Effector memory CD4-positive, alpha-beta T cell (primary cell): ENCODE measurements around the gene LAIR1.
"Not testable (repeated sequence)": the region's sequence is repeated elsewhere in the genome, so short reads cannot be mapped to it uniquely, and the experiment has no call there.

Experiments
- DNase-seq, 3 donors: peaks; one replicate each; pipeline ENCODE4 v3.0.0-alpha.2; 2020
- H3K27ac ChIP-seq: 2 replicates; pipeline ENCODE4 v1.7.0; 2013; ENCODE audit warnings: mild to moderate bottlenecking, low read length, moderate library complexity; ENCODE audit not compliant: insufficient read depth, poor library complexity, severe bottlenecking
- H3K27me3 ChIP-seq: replicated peaks from 2 replicates; pipeline ENCODE4 v1.7.0; 2013; ENCODE audit warnings: mild to moderate bottlenecking, low read length; ENCODE audit not compliant: insufficient read depth, control insufficient read depth, poor library complexity, severe bottlenecking
- H3K36me3 ChIP-seq: 2 replicates; pipeline ENCODE4 v1.7.0; 2013; ENCODE audit warnings: mild to moderate bottlenecking, low read length, moderate library complexity; ENCODE audit not compliant: control insufficient read depth, insufficient read depth
- H3K4me1 ChIP-seq: 2 replicates; pipeline ENCODE4 v1.7.0; 2013; ENCODE audit warnings: low read length, mild to moderate bottlenecking; ENCODE audit not compliant: control insufficient read depth, insufficient read depth, poor library complexity, severe bottlenecking
- H3K4me3 ChIP-seq: 2 replicates; pipeline ENCODE4 v1.7.0; 2013; ENCODE audit warnings: low read length, low read depth, mild to moderate bottlenecking; ENCODE audit not compliant: insufficient read depth, poor library complexity, severe bottlenecking
- H3K9me3 ChIP-seq: 2 replicates; pipeline ENCODE4 v1.7.0; 2013; ENCODE audit warnings: mild to moderate bottlenecking, low read length, moderate library complexity; ENCODE audit not compliant: control insufficient read depth

The LAIR1 gene

DNA sequence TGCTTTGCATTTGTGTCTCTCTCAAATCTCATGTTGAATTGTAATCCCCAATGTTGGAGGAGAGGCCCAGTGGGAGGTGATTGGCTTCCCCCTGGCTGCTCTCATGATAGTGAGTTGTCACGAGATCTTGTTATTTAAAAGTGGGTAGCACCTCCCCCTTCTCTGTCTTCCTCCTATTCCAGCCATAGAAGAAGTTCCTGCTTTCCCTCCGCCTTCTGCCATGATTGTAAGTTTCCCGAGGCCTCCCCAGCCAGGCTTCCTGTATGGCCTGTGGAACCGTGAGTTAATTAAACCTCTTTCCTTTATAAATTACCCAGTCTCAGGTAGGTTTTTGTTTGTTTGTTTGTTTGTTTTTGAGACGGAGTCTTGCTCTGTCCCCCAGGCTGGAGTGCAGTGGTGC, 29.6 kb downstream of the LAIR1 start:
- H3K9me3 ChIP-seq: no peaks in the 10 kb centered on the region

DNA sequence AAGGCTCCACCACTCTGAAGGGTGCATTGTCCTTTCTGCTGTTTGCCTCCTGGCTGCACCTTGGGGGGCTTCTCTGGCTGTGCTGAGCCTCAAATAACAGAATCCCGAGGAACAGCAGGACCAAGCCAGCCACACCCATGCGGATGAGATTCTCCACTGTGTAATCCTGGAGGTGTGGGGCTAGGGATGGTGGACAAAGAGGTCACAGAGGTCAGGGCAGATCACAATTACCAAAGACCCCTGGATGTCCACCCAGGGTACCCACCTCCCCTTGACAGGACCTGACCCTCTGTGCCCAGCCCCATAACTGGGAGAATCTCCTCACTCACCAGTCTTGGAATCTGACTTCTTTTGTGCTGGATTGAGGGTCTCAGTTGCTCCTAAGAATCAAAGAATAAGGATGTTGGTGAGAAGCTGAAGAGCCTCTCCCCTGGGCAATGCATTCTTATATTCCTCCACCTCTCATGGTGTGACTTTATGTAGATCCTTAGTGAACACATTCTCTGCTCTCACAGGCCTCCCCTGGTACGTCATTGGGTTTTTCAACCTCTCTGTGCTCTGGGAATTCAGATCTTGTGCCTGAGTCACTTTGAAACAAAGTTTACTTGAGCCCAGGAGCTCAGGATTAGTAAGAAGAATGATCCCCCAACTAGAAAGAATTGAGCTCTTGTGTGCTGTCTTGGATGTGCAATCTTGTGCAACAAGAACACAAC, 31.0 kb downstream of the LAIR1 start:
- Histone ChIP-seq H3K4me3 (no peak overlapping the region), H3K36me3 (no peaks in the 10 kb centered on the region)

More for the DNA sequence above, 29.6 kb downstream of the LAIR1 start:
- Histone ChIP-seq H3K27ac (no peak overlapping the region), H3K27me3 (no peaks in the 10 kb centered on the region), H3K36me3 (no peaks in the 10 kb centered on the region), H3K4me3 (no peak overlapping the region), H3K4me1 (no peaks in the 10 kb centered on the region)
- DNase-seq: no peak

DNA sequence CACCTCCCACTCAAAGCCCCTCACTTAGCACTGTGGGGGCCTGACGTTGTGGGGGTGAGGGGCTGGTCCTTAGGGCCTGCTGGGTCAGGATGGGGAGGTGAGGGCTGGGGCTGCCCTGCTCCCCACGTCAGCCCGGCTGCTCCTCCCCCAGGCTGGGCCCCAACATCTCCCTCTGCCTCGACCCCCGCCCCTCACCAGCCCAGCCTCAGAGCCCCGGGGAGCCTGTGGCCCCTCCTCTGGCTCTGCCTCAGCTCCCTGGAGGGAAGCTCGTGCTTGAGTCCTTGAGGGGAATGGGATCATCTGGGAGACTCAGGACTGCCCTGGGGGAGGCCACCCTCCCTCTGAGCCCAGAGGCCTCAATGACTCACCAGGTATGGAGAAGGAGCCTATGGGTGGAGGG, 32.6 kb downstream of the LAIR1 start:
- Histone ChIP-seq H3K27me3 (no peaks in the 10 kb centered on the region), H3K4me3 (no peak overlapping the region), H3K27ac (no peak overlapping the region), H3K36me3 (no peaks in the 10 kb centered on the region), H3K9me3 (no peaks in the 10 kb centered on the region), H3K4me1 (peaks cover under 1% of the 10 kb centered on the region)
- DNase-seq: no peak

More for the DNA sequence above, 31.0 kb downstream of the LAIR1 start:
- no peaks in the 10 kb centered on the region for H3K27me3 ChIP-seq
- no peak overlapping the region for H3K27ac ChIP-seq
- no peaks in the 10 kb centered on the region for H3K4me1 ChIP-seq
- no peak for DNase-seq
- H3K9me3 ChIP-seq: no peaks in the 10 kb centered on the region

DNA sequence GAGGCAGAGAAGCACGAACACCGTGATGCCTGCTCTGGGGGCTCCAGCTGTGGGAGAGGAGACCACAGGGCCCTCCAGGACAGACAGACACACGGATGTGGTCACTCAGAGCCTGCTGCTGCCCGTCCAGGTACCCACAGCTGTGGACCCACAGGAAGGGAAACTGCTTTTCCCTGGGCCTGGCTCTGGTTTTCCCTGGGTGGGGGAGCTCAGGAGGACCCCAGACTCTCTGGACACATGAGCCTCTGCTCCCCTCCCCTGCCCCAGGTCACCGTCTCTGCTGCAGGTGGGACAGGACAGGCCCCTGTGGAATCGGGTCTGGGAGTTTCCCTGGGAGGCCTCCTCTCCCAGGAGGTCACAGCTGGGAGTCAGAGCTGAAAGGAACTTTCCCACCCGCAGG, 33.1 kb downstream of the LAIR1 start:
- no peaks in the 10 kb centered on the region for H3K36me3 ChIP-seq
- no peaks in the 10 kb centered on the region for H3K9me3 ChIP-seq
- H3K27ac ChIP-seq: no peak overlapping the region
- H3K4me1 ChIP-seq: peaks cover 3% of the 10 kb centered on the region
- DNase-seq: no peak
- no peaks in the 10 kb centered on the region for H3K27me3 ChIP-seq
- no peak overlapping the region for H3K4me3 ChIP-seq

DNA sequence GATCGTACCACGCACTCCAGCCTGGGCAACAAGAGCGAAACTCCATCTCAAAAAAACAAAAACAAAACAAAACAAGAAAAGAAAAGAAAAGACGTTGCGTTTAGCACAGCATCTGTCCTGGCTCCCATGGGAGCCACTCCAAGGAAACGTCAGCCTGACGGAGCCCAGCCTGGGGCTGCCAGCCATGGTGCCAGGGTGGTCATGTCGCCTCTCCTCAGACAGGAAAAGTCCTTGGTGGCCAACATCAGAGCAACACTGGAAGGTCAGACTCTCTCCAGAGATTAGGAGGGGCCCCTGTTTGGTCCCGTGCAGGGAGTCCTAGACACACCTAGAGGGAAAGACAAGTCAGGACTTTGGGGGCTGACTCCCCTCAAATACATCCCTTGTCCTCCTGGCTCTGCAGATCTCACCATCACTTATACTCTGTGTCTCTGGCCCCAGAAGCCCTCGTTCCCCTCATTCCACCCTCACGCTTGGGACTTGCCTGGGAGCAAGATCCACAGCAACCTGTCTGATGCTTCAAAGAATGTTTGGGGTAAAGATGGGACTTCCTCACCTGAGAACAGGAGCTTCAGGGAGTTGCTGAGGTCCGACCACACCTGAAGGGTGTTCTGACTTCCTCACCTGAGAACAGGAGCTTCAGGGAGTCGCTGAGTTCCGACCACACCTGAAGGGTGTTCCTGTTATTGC, 35.1 kb downstream of the LAIR1 start:
- no peak for DNase-seq
- Histone ChIP-seq H3K9me3 (no peaks in the 10 kb centered on the region), H3K27ac (no peak overlapping the region), H3K36me3 (no peaks in the 10 kb centered on the region), H3K4me3 (no peak overlapping the region), H3K4me1 (peaks cover 3% of the 10 kb centered on the region), H3K27me3 (no peaks in the 10 kb centered on the region)

DNA sequence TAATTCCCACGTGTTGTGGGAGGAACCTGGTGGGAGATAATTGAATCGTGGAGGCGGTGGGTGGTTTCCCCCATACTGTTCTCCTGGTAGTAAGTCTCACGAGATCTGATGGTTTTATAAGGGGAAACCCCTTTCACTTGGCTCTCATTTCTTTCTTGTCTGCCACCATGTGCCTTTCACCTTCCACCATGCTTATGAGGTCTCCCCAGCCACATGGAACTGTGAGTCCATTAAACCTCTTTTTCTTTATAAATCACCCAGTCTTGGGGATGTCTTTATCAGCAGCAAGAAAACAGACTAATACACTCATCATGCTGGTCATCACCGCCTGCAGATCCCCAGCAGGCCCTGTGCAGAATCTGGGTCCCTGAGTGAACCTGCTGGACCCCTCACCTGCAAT, 36.0 kb downstream of the LAIR1 start:
- not testable (repeated sequence) for H3K4me1 ChIP-seq, H3K27ac ChIP-seq, H3K36me3 ChIP-seq, H3K9me3 ChIP-seq, H3K4me3 ChIP-seq, DNase-seq, H3K27me3 ChIP-seq

DNA sequence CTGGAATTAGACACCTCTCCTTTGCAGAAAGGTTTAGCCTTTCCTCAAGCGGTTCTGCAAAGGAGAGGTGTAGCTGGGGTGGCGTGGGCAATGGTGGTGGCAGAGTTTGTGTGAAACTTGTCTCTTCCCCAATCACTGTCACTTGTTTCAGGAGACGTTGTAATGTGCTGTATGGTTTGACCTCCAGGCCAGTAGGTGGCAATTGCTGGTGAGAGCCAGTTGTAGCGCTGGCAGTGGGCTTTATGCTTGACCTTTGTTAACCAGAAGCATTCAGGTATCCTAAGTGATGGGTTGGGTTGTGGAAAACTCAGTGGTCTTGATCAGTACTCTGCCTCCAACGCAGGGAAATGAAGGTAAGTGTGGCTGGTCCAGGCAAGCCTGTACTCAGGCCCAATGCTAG, 39.1 kb downstream of the LAIR1 start:
- Histone ChIP-seq H3K4me1 (peaks cover 3% of the 10 kb centered on the region), H3K9me3 (no peaks in the 10 kb centered on the region), H3K36me3 (no peaks in the 10 kb centered on the region), H3K27me3 (no peaks in the 10 kb centered on the region), H3K4me3 (no peak overlapping the region), H3K27ac (no peak overlapping the region)
- no peak for DNase-seq

DNA sequence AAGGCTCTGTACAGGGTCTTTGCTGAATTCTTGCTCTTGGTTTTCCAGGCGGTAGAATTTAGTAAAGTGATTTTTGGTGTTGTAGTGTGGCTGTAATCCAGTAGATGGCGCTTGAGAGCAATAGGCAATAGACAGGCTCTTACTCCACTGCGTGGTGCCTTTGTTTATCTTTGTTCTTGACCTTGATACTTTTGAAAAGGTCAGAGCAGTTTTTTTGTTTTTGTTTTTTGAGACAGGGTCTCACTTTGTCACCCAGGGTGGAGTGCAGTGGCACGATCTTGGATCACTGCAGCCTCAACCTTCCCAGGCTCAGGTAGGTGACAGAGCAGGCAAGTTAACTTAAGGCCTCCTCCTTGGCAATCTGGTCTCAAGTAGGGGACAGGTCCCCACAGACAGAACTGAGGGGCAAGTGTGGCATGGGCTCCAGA, 39.5 kb downstream of the LAIR1 start:
- H3K27ac ChIP-seq: no peak overlapping the region
- no peaks in the 10 kb centered on the region for H3K9me3 ChIP-seq
- DNase-seq: peak in 2 of 3 donors; percentile 9 to 38
- no peaks in the 10 kb centered on the region for H3K36me3 ChIP-seq
- H3K4me1 ChIP-seq: peaks cover 3% of the 10 kb centered on the region
- no peak overlapping the region for H3K4me3 ChIP-seq
- H3K27me3 ChIP-seq: no peaks in the 10 kb centered on the region

DNA sequence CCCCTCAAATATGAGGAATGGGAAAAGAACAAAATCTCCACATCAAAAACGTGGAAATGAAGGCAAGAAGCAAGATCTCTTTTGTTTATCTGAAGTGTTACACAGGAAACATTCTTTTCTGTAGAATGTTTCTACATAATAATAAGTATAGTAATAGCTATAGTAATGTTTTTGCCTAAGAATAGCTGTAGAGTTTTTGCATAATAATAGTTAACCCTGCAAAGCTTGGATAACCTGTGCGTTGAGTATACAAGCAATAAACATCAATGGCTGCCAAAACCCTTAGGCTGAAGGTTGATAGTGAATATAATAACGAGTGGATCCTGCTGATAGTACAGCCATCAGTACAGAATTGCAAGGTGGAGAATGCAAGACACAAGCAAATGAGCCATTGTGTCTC, 40.7 kb downstream of the LAIR1 start:
- H3K4me3 ChIP-seq: no peak overlapping the region
- H3K36me3 ChIP-seq: no peaks in the 10 kb centered on the region
- H3K27me3 ChIP-seq: no peaks in the 10 kb centered on the region
- peaks cover 3% of the 10 kb centered on the region for H3K4me1 ChIP-seq
- H3K9me3 ChIP-seq: no peaks in the 10 kb centered on the region
- DNase-seq: no peak
- H3K27ac ChIP-seq: no peak overlapping the region

DNA sequence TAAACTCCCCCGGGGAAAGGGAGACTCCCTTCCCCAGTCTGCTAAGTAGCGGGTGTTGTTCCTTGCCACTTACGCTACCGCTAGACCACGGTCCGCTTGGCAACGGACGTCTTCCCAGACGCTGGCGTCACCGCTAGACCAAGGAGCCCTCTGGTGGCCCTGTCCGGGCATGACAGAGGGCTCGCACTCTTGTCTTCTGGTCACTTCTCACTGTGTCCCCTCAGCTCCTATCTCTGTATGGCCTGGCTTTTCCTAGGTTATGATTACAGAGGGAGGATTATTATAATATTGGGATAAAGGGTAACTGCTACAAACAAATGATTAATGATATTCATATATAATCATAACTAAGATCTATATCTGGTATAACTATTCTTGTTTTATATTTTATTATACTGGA, 41.8 kb downstream of the LAIR1 start:
- H3K4me1 ChIP-seq, H3K4me3 ChIP-seq, DNase-seq, H3K36me3 ChIP-seq, H3K9me3 ChIP-seq, H3K27me3 ChIP-seq, H3K27ac ChIP-seq: not testable (repeated sequence)
